H1 (cell line): ENCODE measurements around the gene AP1G2. TPM values are rescaled to one million over a fixed set of nuclear protein-coding genes. Genes with fewer than 3 reads are reported as not detected.

ENCODE experiments used
- GTF2F1 ChIP-seq: IDR thresholded peaks from 2 replicates; pipeline ENCODE4 v1.6.1; 2012; ENCODE audit warnings: low read depth, low read length, improper control_type of control experiment, borderline replicate concordance
- HDAC2 ChIP-seq, 2 experiments: fragments of 300-600 bp in 1 of 2; sonication (generic) in 1 of 2; IDR thresholded peaks; 2 replicates each; pipeline ENCODE4 v1.6.1; 2011 to 2012; ENCODE audit warnings: low read depth in 2 of 2, low read length in 2 of 2, mild to moderate bottlenecking in 2 of 2, moderate library complexity in 2 of 2, borderline replicate concordance in 1 of 2, inconsistent platforms in 1 of 2
- RAD21 ChIP-seq, 2 experiments: IDR thresholded peaks in 1 of 2; conservative IDR thresholded peaks in 1 of 2; 2 replicates each; pipeline ENCODE4 v1.6.1; 2011; ENCODE audit warnings: low read depth in 2 of 2, low read length in 2 of 2, improper control_type of control experiment in 1 of 2, inconsistent platforms in 1 of 2, mild to moderate bottlenecking in 1 of 2, moderate library complexity in 1 of 2
- RXRA ChIP-seq: IDR thresholded peaks from 2 replicates; pipeline ENCODE4 v1.6.1; 2011; ENCODE audit warnings: low read depth, mild to moderate bottlenecking, low read length, moderate library complexity; ENCODE audit not compliant: insufficient read depth
- polyA plus RNA-seq, 7 experiments: library from polyadenylated mRNA; depleted of rRNA in 3 of 7; stranded (reverse) in 5 of 7; unstranded in 2 of 7; fragments of >200 nt in 5 of 7; fragments of 200-250 nt in 2 of 7; gene quantifications; 1 replicate in 5 of 7; 2 replicates in 1 of 7; 4 replicates in 1 of 7; pipeline versions ENCODE4 v1.2.1 to v1.2.3, GENCODE V29; 2011 to 2013; ENCODE audit warnings: missing spikeins in 2 of 7, mixed read lengths in 2 of 7
- total RNA-seq: library from RNA; stranded (reverse); fragmentation: NEBNext Ultra II Directional; extraction: Animal tissue kit (Norgen Biotek cat#: 25700); gene quantifications from 2 replicates; pipeline ENCODE4 v1.2.1, GENCODE V29; 2021
- TF ChIP-seq, protein P1 (sequence below): IDR thresholded peaks from 2 replicates; pipeline ENCODE4 v1.6.1; 2012; ENCODE audit warnings: inconsistent platforms

The AP1G2 gene
- total and polyA plus RNA-seq, 2 of the 8 experiments (the other 6 are each of a cell fraction or from before 2014, with no cell fraction given), result 70.9 to 134 TPM

DNA sequence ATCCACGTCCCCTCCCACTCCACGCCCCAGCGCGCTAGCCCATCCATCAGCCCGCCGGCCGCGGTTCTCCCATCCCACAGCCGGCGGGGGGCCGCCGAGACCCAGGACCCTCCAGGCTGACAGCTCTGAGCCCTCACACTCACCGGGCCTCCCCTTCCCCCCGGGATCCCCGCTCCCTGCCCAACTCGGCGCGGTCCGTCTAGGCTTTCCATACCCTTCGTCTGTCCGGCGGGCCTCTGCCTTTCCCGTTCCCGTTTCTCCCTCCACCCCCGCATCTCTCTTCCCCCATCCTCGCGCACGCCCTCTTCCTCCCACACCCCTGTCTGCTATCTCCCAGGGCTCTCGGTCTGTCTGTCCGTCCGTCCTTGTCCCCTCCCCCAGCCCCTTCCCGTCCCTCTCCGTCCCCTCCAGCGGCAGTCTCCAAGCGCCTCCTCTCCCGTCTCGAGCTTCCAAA, 16.8 kb downstream of the AP1G2 start (continued):
- TF ChIP-seq HDAC2 (IDR thresholded peaks at IDR 0.05; ENCODE audit: borderline replicate concordance in 1 of 2, low read depth in 2 of 2, low read length in 2 of 2) (no peak), RAD21 (IDR thresholded peaks at IDR 0.05 in 1 of 2, conservative IDR thresholded peaks at IDR 0.05 in 1 of 2; ENCODE audit: low read depth in 2 of 2, low read length in 2 of 2) (peak; percentile 5 to 10; a peak in 2 of 4 replicates), RXRA (no peak), GTF2F1 (no peak)
- TF ChIP-seq, protein P1, sequence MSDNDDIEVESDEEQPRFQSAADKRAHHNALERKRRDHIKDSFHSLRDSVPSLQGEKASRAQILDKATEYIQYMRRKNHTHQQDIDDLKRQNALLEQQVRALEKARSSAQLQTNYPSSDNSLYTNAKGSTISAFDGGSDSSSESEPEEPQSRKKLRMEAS, result peak; percentile 30; the same call in 1 of the 2 replicates
